ENCODE data around the gene OPCML.

Gene OPCML

DNA sequence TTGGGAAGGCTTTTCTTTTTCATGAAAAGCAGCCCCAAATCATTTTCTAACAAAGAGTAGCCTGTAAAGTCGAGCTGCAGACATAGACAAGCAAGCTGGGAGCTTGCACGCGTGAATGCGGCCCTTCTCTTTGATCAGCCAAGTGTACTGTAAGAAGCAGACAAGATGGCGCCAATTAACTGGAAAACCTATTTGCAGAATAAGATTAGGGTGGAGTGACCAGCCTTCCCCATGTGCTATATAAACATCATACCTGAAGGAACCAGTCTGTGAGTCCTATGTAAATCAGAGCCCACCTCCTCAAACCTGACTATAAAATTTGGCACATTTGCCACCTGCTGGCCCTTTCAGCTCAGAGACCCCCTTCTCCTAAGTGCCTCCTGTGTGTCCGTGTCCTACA is 982.7 kb downstream of the OPCML start:
- DNase-seq (ENCODE audit: low read depth): no peak

DNA sequence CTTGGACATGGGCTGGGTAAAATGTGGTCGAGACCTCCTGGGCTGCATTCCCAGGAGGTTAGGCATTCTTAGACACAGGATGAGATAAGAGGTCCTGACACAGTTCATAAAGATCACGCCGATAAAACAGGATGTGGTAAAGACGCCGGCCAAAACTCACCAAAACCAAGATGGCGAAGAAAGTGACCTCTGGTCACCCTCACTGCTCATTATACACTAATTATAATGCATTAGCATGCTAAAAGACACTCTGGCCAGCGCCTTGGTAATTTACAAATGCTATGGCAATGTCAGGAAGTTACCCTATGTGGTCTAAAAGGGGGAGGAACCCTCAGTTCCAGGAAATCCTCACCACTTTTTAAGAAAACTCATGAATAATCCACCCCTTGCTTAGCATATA is 983.3 kb downstream of the OPCML start:
- DNase-seq (ENCODE audit: low read depth): no peak

DNA sequence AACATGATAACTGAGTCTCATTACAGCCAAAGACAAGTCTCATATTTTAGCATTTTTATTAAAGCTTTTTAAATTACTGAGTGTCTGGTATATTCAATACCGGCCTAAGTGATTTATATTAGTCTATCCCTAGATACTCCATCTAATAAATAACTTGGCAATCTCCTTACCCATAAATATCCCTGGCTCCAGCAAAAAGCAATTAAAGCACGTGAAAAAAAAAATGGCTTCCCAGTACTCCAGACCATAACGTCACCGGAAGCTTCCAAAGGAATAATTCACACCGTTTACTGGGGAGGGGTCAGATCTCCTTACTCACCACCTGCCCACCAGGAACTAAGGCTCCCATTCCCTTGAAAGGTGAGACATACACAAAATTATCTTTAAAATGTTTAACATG is 988.3 kb downstream of the OPCML start:
- no peak for DNase-seq (ENCODE audit: low read depth)

DNA sequence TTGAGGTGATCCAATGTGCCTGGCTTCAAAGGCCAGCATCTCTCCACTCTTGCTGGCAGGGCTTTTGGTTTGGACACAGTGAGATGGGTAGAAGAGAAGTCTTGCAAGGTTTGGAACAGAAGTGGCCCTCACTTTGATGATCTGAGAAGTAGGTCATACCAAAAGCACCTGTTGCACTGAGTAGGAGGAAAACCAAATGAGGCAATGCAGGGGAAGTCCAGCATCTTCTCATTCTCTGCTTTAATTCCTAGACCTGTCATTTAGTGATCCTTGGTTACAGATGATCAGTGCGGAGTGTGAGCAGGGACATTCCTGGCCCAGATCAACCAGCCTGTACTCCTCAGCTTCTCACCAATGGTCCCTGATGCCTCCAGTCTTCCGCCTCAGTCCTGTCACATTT is 990.5 kb downstream of the OPCML start:
- no peak for DNase-seq (ENCODE audit: low read depth)

DNA sequence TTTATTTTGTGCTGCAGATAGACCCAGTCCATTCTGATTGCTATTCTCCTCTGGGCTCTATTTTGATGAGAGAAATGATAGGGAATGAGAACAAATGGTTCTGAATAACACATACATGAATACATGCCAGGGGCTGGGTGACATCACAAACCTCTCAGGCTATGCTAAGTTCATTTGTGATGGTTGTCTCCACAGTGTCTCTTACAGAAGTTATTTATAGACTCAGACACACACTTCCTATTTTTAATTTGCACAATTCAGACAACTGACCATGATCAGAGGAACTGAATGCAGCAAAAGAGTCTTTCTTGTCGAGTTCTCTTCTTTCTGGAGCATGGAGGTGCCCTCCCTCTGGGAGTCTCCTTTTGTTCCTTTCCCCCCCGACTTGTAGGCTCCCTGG is 991.7 kb downstream of the OPCML start:
- no peak for DNase-seq (ENCODE audit: low read depth)

DNA sequence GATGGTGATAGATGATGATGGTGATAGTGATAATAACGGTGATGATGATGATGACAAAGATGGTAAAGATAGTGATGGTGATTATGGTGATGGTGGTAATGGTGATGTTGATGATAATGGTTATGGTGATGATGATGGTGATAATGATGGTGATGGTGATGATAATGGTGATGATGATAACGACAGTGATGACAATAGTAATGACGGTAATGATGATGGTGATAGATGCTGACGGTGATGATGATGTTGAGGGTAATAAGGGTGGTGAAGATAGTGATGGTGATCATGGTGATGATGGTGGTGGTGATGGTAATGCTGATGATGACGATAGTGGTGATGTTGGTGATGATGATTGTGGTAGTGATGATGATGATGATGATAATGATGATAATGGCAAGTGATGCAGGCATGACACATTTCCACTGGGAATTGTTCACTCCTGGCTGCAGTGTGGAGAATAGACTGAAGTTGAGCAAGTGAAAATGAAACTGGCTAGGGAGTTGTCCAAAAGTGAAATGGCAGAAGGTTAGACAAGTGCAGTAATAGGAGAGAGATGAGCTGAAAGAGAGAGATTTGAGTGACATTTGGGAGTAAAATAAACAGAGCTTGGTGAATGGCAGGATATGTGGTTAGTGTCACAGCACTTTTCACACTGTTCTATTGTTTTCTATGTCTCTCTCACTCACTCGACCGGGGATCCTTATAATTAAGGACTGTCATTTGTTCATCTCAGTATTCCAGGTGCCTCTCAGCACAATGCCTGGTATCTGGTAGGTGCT is 992.5 kb downstream of the OPCML start:
- DNase-seq (ENCODE audit: low read depth): no peak

DNA sequence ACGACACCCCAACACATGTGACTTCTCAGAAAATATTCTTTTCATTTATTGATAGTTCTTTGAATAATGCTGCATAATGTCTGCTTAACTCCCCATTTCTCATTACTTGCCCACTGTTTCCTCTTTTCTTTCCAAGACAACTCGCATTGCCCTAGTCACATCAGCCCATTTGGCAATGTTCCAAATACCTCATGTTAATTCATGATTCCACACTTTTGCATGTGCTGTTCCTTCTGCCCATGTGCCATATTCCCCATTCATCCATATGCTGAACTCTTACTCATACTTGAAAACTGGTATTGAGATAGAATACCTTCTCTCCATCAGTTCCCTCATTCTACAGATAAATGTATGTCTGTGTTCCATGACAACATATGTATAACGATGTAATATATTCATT is 993.7 kb downstream of the OPCML start:
- no peak for DNase-seq (ENCODE audit: low read depth)

DNA sequence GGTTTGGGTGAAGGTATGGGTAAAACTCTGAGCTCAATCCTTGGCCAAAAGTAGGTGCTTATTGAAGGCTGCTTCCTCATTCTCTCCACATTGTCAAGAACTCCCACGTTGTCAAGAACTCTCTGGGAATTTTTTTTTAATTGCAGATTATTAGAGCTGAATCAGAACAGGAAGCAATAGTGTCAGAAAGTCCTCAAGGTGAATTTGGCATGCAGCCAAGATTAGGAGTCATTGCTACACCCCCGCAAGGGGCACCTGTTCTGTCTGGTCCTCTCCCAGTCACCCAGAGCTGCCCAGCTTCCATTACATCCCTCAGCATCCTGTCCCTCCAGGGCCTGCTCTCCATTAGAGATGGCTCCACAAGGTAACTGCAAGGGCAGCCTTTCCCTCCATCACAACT is 996.5 kb downstream of the OPCML start:
- DNase-seq (ENCODE audit: low read depth): no peak

DNA sequence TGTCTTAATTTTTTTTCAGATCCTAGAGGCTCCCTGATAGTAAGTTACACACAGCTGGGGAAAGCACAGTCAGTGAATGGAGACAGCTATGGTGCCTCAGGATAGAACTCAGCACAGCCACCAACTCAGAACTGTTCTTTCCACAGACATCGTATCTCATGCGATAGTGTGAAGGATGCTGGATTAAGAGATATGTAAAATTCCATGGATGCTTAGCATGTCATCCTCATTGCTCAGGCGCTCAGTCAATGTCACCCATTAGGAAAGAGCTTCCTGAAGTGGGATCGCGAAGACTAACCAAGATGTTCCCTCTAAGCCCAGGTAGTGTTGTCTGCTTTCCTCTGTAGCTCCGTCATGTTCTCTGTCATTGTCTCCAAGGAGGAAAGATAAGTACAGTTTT is 1000.4 kb downstream of the OPCML start:
- no peak for DNase-seq (ENCODE audit: low read depth)

DNA sequence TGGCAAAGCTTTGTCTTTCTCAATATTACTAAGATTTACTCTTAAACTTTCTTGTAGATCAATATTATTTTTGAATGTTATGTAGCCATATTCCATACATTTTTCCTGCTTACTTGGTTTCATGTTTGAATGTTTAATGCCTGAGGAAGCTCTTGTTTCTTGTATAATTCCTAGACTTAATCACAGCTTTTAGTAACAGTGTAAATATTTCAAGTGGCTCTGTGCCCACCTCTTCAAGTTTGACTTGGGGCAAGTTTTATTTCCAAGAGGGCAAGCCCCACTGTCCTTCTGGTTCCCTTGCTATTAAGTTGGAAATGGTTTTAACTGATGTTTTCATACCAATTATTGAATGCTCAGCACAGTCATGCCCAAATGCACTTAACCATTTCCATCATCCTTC is 1004.1 kb downstream of the OPCML start:
- no peak for DNase-seq (ENCODE audit: low read depth)

DNA sequence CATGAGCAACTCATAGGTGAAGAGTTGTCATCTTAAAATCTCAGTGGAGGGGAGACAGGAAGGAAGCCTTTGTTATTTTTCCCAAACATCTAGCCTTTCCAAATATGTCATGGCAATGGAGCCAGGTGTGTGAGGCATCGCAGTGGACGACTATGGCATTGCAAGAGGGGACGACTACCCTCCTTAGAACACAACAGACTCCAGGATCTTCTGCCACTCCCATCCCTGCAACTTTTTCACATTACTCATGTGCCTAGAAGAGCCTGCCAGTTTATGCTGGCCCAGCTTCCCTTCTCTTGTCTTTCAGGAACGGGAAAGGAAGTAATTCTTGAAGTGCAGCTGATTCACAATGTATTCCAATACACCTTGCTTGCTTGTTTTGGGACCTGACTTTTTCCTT is 1008.4 kb downstream of the OPCML start:
- no peak for DNase-seq (ENCODE audit: low read depth)

DNA sequence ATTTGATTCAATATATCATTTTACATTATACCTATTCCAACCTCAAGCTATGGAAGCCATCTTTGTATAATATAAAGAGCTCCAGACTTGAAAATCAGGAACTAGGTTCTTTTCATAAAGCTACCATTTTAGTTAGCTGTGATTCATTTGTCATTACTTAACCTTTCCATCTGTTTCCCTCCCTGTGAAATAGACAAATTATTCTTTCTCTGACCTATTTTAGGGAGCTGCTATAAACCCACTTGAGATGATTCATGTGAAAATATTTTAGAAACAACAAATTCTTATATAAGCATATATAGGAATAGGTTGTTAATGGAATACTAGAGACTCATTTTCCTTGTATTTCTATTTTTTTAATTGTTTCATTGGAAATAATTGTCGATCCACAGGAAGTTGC is 1012.1 kb downstream of the OPCML start:
- no peak for DNase-seq (ENCODE audit: low read depth)

DNA sequence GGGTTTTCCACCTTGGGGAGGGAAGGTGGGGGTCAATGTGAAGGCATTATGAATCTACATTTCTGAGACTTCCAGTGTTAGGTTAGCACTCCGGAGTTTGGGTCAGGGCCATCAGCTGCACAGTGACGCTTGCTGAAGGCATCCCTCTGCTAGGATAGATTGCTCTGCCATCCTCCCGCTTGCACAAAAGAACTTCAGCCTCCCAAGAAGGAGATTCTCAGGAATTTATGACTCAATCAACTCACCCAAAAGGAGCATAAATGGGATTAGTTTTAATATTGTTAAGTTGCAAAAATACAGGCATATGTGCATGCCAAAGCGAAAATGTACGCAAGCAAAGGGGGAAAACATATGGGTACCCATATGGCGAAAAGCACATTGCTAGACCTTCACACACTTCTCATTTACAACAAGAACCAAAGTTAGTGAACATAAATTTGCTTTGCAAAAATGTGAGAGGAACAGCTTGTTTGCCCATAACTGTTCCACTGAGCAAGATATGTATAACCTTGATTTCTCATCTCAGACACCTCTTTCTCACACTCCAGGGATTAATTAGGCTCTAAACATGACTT is 1013.0 kb downstream of the OPCML start:
- no peak for DNase-seq (ENCODE audit: low read depth)

DNA sequence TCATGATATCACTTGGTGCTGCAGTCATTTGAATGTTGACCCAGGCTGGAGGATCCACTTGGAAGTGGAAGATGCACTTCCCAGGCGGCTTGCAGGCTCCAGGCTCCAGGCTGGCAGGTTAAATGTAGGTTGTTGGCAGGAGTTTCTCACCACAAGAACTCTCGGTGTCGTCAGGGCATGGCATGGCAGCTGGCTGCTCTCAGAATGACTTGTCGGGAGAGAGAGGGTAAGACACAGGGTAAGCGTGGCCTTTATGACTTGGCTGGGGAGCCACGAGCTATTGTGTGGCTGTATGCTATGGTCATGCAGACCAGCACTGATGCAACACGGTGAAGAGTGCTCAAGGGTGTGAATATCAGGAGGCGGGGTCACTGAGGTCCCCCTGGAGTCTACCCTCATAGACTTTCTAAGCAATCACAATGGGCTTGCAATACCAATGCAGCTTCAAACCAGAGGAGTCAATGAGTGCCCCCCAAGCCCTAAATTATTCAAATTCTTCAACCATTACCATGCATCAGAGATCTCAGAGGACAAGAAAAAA is 1027.7 kb downstream of the OPCML start:
- no peak for DNase-seq (ENCODE audit: low read depth)

DNA sequence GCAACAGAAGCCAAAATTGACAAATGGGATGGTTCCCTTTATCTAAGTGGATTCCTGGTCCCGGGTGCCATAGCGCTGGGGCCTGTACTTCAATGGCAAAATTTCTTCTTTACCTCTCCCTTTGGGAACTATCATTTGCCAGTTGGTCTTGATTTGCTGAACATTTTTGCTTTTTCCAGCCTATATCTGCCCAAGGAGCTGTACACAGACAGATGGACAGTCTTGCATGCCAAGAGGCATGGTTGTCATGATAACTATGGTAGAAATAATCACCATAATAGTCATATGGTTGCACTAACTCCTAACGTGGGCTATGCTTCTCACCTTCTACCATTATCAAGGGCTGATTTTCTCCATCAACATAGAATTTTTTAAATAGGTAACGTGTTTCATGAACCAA is 1030.9 kb downstream of the OPCML start:
- DNase-seq (ENCODE audit: low read depth): no peak

DNA sequence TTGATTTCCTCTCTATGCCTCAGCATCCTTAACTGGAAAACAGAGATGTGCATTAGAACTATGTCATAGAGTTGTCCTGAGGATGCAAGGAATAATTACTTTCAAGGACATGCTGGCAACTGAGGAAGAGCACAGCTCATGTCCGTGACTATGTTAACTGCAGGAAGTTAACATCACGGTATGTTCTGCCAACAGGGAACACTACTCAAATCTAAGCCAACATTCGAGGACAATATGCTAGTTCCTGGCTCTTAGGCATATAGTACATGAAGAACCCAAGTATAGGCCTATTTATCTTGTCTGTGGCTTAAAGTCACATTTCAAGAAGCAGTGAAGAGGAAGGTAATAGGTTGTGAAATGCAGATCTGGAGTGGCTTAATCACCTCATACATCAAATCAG is 1032.6 kb downstream of the OPCML start:
- no peak for DNase-seq (ENCODE audit: low read depth)

DNA sequence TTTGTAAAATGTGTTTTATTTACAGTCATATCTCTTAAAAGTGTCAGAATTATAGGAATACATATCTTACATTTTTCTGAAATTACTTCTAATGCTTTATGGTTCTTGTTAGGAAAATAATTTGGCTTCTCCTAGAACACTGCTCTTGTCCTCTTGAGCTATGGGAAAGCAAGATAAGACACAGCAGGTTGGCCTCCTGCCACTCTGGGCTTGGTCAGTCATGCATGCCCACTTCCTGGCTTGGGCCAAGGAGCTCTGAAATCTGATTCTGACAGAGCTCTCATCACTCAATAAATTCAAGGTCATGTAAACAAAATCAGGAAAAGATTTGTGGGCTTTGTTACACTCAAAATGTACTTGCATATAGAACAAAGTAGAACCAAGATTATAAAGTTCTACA is 1036.0 kb downstream of the OPCML start:
- DNase-seq (ENCODE audit: low read depth): no peak

DNA sequence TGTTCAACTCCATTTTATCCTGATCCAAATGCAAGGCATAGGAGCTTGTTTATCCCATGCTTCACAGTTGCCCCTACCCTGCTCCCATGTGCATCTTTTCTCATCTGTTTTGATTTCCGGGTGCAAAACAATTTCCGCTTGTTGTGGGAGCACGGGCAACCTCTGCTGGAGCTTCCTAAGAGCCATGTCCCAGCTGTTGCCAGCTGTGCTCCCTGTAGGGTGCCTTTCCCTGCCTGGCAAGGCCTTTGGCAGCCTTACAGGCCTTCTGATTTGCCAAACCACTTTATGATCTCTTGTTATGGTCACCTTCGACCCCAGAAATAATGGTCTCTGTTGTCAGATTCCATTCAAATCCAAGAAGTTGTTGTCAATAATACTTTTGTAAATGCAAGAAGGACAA is 1038.5 kb downstream of the OPCML start:
- no peak for DNase-seq (ENCODE audit: low read depth)

DNA sequence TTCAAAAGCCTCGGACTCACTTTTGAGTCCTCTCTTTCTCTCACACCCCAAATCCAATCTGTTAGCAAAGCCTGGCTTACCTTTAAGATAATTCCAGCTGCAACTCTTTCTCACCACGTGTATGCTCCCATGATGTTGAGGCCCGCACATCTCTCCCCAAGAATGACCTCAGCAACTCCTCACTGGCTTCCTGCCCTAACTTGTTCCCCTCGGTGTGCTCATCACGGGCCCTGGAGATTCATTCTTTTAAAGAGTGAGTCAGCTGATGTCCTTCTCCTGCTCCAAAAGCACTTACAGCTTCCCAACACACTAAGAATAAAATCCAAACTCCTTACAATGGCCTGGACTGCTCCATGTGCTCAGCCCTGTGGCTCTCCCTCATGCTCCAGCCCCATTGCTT is 1041.3 kb downstream of the OPCML start:
- DNase-seq (ENCODE audit: low read depth): no peak

DNA sequence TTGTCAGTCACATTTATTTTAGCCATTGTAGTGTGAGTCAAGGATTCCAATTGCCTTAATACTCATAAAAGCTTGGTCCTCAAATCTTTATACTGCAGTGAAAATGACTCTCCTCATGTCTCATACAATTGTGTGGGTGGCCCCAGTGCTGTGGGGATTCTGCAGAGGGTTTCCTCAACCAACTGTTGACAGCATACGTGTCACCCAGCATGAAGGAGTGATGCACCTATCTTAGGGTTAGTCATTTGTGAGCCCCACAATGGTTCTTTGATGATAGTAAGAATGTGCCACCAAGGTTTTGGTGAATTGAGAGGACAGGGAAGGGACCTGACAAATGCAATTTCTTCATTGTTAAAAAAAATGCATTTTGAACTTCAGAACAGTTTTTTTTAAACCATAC is 1046.2 kb downstream of the OPCML start:
- no peak for DNase-seq (ENCODE audit: low read depth)

DNA sequence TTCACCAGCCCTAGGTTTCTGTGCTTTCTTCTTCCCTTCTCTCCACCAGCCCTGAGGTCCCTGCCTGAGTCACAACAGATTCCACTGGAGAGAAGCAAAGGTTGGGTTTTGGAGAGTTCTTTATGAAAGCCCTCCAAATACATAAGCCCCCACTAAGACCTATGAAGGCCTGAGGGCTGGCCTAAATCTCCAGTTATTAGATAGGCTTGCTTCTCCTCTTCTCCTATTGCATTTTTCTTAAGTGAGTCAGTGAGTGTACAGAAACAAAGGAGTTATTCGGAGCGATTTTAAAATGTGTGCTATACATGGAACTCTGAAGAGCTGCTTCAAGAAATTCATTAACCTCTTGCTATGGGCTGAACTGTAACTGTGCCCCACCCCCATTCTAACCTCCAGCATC is 1057.3 kb downstream of the OPCML start:
- DNase-seq (ENCODE audit: low read depth): no peak

DNA sequence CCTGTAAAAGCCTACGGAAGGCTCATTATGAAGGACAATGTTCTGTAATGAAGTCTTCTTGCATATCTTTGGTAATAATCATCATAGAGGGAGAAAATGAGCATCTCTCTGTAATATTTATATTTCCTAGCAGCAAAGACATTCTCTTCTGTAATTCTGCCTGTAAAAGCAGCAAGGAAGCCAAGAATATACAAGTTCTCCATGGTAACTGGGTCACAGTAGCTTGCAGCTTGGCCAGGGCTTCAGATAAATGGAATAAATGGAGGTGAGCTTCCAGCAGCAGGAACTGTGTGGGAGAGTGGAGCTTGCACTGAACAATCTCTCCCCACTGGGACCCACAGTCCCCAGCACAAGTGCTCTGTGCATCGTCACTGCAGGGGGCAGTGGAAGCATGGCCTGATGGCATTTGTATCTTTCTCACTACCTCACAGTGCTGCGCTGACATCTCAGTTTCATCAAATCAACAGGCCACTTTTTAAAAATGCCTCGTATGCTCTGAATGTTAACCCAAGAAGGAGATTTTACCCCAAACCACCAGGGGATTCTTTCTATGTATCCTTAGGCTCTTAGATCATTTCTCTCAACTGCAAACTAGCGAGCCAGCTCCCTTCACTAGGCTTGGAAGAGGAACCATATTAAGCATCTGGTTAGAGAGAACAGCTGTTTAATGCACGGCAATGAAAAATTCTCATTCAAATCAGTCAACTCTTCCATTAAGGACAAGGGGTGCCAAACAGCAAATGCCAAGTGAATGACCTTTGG is 1059.7 kb downstream of the OPCML start:
- DNase-seq (ENCODE audit: low read depth): no peak

DNA sequence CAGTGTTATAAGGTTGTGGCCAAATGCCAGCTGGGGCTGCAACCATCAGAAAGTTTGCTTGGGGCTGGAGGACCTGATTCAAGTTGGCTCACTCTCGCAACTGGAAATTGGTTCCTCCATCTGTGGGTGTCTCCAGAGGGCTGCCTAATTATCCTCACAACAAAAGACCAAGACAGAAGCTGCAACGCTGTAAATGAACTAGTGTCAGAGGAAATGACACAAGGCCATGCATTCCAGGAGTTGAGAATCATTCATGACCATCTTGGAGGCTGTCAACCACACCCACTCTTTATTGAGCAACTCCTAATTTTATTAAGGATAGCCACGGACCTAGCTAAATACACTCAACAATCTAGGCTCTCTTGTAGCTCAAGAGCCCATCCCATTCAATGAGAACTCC is 1060.8 kb downstream of the OPCML start:
- DNase-seq (ENCODE audit: low read depth): no peak
